Tibial nerve (tissue), 4 donors: ENCODE results near the gene GSX1.

Experiments
- CTCF ChIP-seq, 5 experiments: fragments of 200-600 bp in 3 of 5; fragments of 450-650 bp in 2 of 5; sonication (generic) in 3 of 5; IDR thresholded peaks; one replicate each; pipeline ENCODE4 v1.5.1; 2016 to 2019; ENCODE audit warnings: antibody characterized with exemption in 5 of 5, mild to moderate bottlenecking in 3 of 5, moderate library complexity in 2 of 5
- EP300 ChIP-seq, 2 donors: sonication (generic); formaldehyde crosslinking; IDR thresholded peaks; one replicate each; pipeline ENCODE4 v1.6.1; 2017; ENCODE audit warnings: antibody characterized with exemption in 2 of 2, mild to moderate bottlenecking in 1 of 2
- POLR2A ChIP-seq, 2 donors: fragments of 450-650 bp; IDR thresholded peaks; one replicate each; pipeline ENCODE4 v1.6.1; 2017; ENCODE audit warnings: antibody characterized with exemption in 2 of 2, mild to moderate bottlenecking in 2 of 2, moderate library complexity in 2 of 2

- TF ChIP-seq CTCF (IDR thresholded peaks at IDR 0.05) (no peak), EP300 (IDR thresholded peaks at IDR 0.05) (no peak), POLR2A (IDR thresholded peaks at IDR 0.05) (no peak)
These were observed 41.8 kb downstream of the GSX1 start for GRCh38 chr13:27834095-27834494.
